HG03175 (cell line): Measurements from ENCODE around the gene MRRF.
"Not testable (repeated sequence)": the region's sequence is repeated elsewhere in the genome, so short reads cannot be mapped to it uniquely, and the experiment has no call there.

Experiments
- ATAC-seq: cut with Tn5 transposase; IDR thresholded peaks from one replicate; pipeline ENCODE4 v1.9.1; 2021; ENCODE audit warnings: mild to moderate bottlenecking, moderate library complexity; ENCODE audit not compliant: unreplicated experiment

The MRRF gene

GRCh38 chr9:122350577-122351355, 86.1 kb downstream of the MRRF start:
- ATAC-seq, result peak; percentile 78

DNA sequence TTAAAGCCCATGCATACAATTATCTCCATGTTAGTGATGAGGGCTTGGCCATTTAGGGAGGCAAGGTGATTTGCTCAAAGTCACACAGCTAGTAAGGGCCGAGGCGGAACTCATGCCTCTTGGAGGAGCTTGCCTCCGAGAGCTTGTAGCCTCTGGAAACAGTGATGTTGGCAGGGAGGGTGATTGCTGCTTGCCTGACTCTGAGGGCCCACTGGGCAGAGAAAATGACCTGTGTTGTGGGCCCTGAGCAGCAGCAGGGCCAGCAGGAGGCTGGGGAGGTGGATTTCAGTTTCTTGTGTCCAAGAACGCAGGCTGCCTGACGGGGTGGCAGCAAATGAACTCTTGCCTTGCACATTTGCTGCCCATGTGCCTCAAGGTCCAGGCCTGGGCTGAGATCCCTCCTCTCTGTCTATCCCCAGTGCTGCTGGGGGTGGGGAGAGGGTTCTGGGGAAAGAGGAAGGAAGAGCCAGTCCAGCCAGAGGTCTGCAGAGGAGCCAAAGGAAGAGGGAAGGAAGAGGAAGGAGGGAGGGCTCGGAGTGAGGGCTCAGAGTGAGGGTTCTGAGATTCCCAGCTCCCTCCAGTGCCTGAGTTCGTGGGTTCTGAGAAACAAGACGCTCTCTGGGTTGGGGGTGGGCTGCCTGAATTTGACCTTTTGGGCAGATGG, 90.0 kb downstream of the MRRF start:
- no peak for ATAC-seq

- no peak for ATAC-seq
Measured at GRCh38 chr9:122355336-122355875, 90.7 kb downstream of the MRRF start.

- no peak for ATAC-seq
Measured at GRCh38 chr9:122356627-122357026, 91.9 kb downstream of the MRRF start.

DNA sequence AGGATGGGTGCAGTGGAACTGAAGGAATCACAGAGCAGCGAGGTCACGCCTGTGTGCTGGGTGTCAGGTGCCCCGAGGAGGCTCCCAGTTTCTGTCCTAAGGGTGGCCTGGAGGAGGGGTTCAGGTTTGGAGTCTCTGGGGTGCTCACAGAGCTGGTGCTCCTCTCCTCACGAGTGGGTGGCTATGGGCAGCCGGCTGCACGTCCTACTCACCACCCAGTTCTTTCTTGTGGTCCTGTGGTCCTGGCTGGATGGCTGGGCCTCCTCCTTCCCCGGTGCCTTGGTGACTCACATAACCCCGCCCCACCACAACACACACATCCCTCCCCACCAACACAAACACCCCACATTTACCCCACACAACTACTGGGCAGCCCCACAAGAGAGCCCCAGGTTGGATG, 96.2 kb downstream of the MRRF start:
- ATAC-seq, result no peak

GRCh38 chr9:122363131-122363530, 98.4 kb downstream of the MRRF start:
- ATAC-seq, result not testable (repeated sequence)

GRCh38 chr9:122364117-122364782, 99.6 kb downstream of the MRRF start:
- no peak for ATAC-seq

DNA sequence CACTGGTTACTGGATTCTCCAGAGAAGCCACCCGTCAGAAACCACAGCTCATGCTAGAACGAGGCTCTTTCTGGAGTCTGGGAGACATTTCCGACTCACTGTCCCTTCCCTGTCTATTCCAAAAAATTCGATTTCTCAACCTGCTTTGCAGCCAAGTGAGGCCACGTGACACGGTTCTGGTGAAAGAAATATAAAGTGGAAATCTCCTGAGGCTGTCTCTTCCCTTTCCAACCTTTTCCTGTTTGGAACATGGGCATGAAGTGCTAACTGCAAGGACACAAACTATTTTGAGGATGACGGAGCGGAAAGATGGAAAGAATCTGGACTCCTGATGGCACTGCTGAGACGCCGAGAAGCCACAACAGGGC, 100.1 kb downstream of the MRRF start:
- no peak for ATAC-seq

GRCh38 chr9:122366074-122366660, 101.5 kb downstream of the MRRF start:
- ATAC-seq, result no peak

GRCh38 chr9:122367065-122367464, 102.4 kb downstream of the MRRF start:
- no peak for ATAC-seq

GRCh38 chr9:122367774-122368460, 103.2 kb downstream of the MRRF start:
- no peak for ATAC-seq

DNA sequence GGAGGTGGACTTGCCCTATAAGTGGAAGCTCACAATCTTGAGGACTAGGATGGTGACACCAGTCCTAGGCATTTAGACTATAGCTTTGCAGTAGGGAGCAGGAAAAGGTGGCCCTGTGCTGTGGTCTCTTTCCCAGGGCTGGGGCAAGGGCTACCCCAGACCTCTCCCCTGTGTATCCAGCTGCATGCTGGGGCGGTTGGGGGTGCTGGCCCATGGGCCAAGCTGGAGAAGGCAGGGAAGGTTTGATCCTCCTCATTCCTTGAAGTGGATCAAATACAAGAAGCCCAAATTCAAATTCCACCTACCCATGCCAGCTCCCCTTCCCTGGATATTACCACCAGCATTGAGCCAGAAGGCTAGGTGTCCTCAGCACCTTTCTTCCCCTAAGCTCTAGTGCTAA, 104.0 kb downstream of the MRRF start:
- ATAC-seq, result no peak

DNA sequence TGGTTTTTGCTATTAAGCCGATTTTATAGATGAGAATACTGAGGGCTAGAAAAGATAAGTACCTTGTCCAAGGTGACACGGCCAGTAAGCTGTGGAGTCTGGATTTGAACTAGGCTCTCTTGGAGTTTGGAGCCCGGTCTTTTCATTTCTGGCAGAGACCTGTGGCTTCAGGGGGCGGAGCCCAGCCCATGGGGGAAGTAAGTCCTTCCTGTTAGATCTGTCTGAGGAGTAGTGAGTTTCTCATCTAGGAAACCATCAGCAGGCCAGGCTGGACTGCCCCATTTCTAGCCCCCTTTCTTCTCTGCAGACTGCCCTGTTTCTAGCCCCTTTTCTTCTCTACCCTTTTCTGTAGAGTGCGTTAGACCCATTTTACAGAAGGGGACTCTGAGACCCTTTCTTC, 105.6 kb downstream of the MRRF start:
- ATAC-seq, result peak; percentile 46

DNA sequence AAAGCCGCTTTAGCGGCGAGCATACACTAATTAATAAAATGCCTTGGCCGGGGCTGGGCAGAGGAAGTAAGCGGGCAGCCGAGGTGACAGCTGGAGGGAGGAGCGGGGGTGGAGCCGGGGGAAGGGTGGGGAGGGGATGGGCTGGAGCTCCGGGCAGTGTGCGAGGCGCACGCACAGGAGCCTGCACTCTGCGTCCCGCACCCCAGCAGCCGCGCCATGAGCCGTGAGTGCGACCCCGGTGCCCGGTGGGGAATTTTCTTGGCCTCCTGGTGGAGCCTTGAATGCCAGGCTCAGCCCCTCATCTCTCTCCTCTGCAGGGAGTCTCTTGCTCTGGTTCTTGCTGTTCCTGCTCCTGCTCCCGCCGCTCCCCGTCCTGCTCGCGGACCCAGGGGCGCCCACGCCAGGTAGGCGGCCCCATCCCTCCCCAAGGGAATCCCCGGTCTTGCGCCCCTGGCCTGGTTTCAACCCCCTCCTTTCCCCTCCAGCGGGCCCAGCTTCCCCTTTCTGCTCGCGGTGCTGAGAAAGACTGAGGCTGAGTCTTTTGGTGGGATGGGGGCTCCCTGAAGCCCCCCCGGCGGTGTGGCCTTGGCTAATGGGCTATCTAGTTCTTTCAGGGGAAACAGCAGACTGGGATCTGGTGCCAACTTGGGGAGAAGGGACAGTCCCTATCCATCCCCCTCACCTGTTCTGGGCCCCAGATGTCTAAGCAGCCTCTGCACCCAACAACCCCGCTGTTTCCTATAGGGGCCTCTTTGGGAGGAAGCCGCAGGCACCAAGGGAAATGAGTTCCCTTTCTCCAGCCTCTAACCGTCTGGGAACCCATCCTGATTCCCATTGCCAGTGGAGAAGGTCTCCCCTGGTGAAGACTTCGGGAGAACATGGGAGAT, 106.4 kb downstream of the MRRF start, which contains the start of gene PTGS1:
TSS of gene PTGS1 (plus strand) at position 156 of the 887 bp plus-strand sequence. CDS start at position 217, 61 bp downstream.
- ATAC-seq, result peak; percentile 70

- ATAC-seq, result no peak
Measured at GRCh38 chr9:122371846-122372245, 107.2 kb downstream of the MRRF start.

DNA sequence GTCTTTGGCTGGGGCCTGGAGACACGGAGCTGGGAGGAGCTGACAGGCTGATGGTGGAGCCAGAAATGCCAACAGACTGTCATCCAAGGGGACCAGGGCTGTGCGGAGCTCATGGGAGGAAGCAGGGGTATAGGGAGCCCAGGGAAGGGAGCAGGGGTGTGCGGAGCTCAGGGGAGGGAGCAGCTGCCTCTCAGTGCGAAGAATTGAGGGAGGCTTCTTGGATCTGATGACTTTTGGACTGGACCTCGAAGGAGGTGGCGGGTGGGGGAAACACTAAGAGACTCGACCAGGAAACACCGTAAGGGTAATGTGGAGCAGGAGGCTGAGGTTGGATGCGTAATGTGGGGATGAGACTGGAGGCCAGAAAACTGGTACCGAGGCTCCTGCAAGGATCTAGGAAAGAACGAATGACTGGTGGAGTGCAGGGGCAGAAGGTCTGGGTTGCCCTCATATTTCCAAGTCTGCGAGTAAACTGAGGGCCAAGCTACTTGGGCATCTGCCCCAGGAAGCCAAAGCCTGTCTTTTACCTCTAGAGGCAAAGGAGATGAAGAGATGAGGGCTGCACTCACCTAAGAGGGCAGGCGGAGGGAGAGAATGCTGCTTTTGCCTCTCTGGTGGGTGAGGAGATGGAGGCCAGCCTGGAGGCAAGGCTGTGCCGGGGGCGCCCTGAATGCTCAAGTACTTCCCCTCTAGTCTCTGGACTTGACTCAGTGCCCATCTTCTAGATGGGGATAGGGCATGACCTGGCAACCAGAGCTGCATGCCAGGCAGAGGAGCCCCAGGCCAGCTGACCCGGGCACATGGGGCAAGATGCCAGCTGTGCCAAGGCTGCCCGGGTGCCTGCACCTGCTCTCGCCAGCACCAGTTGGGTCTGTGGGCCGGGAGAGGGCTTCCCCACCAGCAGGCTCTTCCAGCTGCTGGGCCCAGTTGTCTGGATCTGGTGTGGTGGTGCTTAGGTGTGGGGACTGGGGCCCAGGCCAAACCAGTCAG, 108.5 kb downstream of the MRRF start:
- no peak for ATAC-seq

DNA sequence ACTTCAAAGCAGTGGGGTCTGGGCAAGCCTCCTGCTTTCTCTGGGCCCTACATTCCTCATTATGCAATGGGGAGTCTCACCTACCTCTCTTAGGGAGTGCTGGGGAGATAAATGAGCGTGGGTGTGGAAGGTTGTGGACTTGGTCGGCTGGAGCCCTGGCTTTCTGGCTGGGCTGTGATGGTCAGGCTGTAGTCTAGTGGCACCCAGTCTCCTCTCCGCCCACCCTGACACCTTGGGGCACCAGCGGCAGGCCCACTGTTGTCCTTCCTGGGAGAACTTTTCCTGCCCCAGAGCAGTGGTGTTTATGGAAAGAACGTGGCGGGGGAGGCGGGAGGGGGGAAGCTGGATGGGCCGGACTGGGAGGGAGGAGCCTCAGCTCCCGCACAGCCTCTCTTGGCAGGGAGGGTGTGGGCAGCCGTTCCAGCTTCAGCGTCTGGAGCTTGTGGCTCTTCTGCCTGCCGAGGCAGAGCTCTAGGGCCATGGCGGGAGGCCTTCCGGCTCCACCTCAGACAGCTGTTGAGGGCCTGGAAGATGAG, 110.3 kb downstream of the MRRF start:
- no peak for ATAC-seq

- no peak for ATAC-seq
Measured at GRCh38 chr9:122376796-122377195, 112.1 kb downstream of the MRRF start.
